ENCODE measurements around the gene TMEM108. TPM values are rescaled to one million over a fixed set of nuclear protein-coding genes. Genes with fewer than 3 reads are reported as not detected.

Gene TMEM108
- total RNA-seq, 1 donor from 2014 or later: 15.4 TPM

DNA sequence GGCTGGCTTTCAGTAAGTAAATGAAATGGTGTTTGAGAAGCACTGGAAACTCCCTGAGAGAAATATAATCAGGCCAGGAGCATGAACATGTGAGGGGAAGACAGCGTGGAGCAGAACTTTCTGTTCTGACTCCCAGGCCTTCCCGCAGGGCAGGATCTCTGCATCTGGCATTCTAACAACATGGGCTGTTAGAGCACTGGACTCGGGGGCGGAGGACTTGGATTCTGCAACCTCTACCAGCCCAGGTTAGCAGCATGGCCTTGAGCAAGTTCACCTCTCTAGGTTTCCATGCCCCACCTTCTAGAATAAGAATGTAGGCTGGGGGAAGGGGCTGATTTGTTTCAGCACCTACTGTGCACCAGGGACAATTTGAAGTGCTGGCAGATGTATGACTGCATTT is 349.1 kb downstream of the TMEM108 start:
- TF ChIP-seq, protein P1, sequence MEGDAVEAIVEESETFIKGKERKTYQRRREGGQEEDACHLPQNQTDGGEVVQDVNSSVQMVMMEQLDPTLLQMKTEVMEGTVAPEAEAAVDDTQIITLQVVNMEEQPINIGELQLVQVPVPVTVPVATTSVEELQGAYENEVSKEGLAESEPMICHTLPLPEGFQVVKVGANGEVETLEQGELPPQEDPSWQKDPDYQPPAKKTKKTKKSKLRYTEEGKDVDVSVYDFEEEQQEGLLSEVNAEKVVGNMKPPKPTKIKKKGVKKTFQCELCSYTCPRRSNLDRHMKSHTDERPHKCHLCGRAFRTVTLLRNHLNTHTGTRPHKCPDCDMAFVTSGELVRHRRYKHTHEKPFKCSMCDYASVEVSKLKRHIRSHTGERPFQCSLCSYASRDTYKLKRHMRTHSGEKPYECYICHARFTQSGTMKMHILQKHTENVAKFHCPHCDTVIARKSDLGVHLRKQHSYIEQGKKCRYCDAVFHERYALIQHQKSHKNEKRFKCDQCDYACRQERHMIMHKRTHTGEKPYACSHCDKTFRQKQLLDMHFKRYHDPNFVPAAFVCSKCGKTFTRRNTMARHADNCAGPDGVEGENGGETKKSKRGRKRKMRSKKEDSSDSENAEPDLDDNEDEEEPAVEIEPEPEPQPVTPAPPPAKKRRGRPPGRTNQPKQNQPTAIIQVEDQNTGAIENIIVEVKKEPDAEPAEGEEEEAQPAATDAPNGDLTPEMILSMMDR (IDR thresholded peaks at IDR 0.05): no peak
- intact Hi-C loops (cut with DNase I): no loop called here
- H3K9me3 ChIP-seq: no peaks in the 10 kb centered on the region

DNA sequence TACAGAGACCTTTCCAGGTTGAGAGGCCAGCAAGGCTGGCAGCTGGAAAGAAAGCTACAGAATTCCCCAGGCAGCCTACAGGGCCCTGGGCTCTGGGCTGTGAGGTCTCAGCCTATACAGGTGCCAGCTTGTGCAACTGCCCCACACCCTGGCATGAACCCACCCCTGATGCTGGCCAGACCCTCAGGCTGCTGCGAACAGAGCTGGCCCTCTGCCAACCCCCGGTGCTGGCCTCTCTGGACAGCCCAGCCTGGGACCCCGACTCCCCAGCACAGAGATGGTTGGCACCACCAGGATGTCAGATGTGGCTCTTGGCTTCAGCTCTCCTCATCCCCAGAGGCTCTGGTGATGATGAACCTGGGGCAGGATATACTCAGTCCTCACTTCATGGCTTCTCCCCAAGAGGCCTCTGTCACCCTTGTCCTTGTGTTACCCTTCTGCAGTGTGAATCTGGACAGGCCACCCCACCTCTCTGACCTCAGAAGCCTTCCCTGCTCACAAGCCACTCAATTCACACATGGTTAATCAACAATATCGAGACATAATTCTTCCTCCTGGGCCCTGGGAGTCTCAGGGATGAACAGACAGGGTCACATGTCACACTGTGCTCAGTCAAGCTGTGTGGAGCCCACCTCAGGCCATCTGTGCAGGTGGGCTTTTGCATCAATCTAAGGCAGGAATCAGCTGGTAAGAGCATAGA is 350.7 kb downstream of the TMEM108 start:
- TF ChIP-seq, protein P1 (IDR thresholded peaks at IDR 0.05): no peak
- ATAC-seq: no peak
- no peak overlapping the region for H3K4me3 ChIP-seq
- no peaks in the 10 kb centered on the region for H3K36me3 ChIP-seq
- H3K27me3 ChIP-seq: no peaks in the 10 kb centered on the region
- intact Hi-C loops (cut with DNase I): no loop called here
- no peak overlapping the region for H3K27ac ChIP-seq
- no peaks in the 10 kb centered on the region for H3K9me3 ChIP-seq
- DNase-seq: no peak
- H3K4me1 ChIP-seq: peaks cover 5% of the 10 kb centered on the region

More for the DNA sequence above, 349.1 kb downstream of the TMEM108 start:
- no peaks in the 10 kb centered on the region for H3K36me3 ChIP-seq
- peaks cover 5% of the 10 kb centered on the region for H3K4me1 ChIP-seq
- no peak overlapping the region for H3K4me3 ChIP-seq
- DNase-seq (no peak), ATAC-seq (no peak)
- H3K27me3 ChIP-seq: no peaks in the 10 kb centered on the region
- no peak overlapping the region for H3K27ac ChIP-seq

DNA sequence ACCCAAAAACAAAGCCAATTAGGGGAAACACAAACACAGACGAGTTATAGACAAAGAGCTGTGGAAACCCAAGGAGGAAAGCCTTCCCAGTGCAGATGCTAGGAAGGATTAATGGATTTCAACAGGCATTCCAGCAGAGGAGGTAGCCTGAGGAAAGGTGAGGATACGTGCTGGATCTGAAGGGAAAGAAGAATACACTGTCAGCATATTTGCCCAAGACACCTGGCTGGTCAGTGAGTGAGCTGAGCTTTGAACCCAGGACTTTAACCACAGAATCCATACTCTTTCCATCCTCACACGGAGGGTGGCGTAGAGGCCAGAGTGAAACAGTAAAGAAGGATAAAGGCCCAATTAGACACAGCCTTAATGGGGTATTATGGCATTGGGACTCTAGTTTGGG is 352.5 kb downstream of the TMEM108 start:
- Histone ChIP-seq H3K4me1 (no peaks in the 10 kb centered on the region), H3K4me3 (no peak overlapping the region), H3K36me3 (no peaks in the 10 kb centered on the region), H3K27ac (no peak overlapping the region), H3K27me3 (no peaks in the 10 kb centered on the region), H3K9me3 (no peaks in the 10 kb centered on the region)
- intact Hi-C loops (cut with DNase I): no loop called here
- TF ChIP-seq, protein P1 (IDR thresholded peaks at IDR 0.05): no peak
- no peak for ATAC-seq
- no peak for DNase-seq

DNA sequence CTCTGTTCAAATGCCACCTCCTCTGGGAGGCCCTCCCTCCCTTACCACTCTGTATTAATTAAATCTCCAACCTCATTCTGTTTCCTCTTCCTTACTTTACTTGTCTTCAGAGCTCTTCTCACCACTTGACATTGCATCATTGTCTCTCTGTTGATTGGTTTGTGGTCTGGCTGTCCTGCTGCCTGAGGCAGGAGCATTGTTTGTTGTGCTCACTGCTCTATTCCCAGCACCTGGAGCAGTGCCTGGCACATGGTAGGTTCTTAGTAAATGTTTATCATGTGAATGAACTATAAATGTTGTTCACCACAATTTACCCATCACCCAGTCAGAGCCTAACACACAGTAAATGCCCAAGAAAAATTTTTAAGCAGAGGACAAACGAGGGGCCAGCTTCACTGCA is 355.0 kb downstream of the TMEM108 start:
- DNase-seq: no peak
- ATAC-seq: no peak
- H3K9me3 ChIP-seq: no peaks in the 10 kb centered on the region

DNA sequence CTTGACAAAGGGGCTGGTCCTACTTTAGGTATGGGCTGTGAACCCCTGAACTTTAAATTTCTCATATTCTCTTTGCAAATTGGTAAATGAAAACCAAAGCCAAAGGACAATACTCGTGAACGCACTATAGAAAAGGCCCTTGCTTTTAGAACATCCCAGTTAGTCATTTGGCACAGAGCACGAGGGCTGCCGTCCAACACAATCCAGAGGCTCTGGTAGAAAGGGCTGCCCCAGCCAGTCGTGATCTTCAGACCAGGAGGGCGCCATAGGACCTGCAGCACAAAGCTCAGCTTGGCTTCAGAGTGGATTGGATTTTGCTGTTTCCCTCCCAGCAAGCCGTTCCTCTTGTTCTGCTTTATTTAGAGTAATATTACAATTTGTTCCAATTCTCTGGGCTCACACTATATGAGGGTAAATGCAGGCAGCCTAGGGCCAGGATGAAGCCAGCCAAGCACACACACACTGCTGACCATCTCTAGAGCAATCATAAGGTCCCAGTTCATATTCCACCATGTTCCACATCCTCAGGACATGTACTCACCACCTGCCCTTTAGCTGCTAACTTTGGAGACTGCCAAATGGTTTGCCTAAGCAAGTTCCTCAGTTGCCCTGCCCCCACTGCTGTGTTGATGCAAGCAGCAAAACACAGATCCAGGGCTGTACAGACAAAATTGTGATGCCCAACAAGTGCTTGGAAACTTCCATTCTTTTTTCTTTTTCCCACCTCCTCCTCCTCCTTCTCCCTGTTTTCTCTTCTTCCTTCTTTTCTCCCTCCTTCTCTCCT is 355.7 kb downstream of the TMEM108 start:
- ATAC-seq (peak; percentile 17), DNase-seq (no peak)
- Histone ChIP-seq H3K36me3 (no peaks in the 10 kb centered on the region), H3K27ac (no peak overlapping the region), H3K27me3 (no peaks in the 10 kb centered on the region), H3K4me1 (no peaks in the 10 kb centered on the region), H3K4me3 (no peak overlapping the region), H3K9me3 (no peaks in the 10 kb centered on the region)
- intact Hi-C loops (cut with DNase I): no loop called here
- TF ChIP-seq, protein P1 (IDR thresholded peaks at IDR 0.05): no peak

More for the DNA sequence above, 355.0 kb downstream of the TMEM108 start:
- Histone ChIP-seq H3K36me3 (no peaks in the 10 kb centered on the region), H3K27me3 (no peaks in the 10 kb centered on the region), H3K4me1 (no peaks in the 10 kb centered on the region), H3K4me3 (no peak overlapping the region), H3K27ac (no peak overlapping the region)
- intact Hi-C loops (cut with DNase I): no loop called here
- TF ChIP-seq, protein P1 (IDR thresholded peaks at IDR 0.05): no peak
